Upper lobe of left lung (tissue), 6 donors: ENCODE data around the gene ACSM2A. TPM values are rescaled to one million over a fixed set of nuclear protein-coding genes. Genes with fewer than 3 reads are reported as not detected.
"Not testable (repeated sequence)": the region's sequence is repeated elsewhere in the genome, so short reads cannot be mapped to it uniquely, and the experiment has no call there.

Experiments used
- ATAC-seq, 2 donors: fragments of 200-7000 bp; cut with Tn5 transposase; one replicate each; pipeline ENCODE4 v1.9.1; 2022; ENCODE audit warnings: mild to moderate bottlenecking in 2 of 2, moderate library complexity in 2 of 2; ENCODE audit not compliant: low FRiP score in 2 of 2
- DNase-seq, 2 donors: peaks; one replicate each; pipeline ENCODE4 v3.0.0-alpha.2; 2019 to 2020
- H3K27ac ChIP-seq, 4 donors: fragments of 200-600 bp; sonication (generic); one replicate each; pipeline ENCODE4 v1.5.1; 2016 to 2019
- H3K27me3 ChIP-seq, 4 donors: fragments of 200-600 bp; sonication (generic); one replicate each; pipeline ENCODE4 v1.5.1; 2017 to 2019
- H3K36me3 ChIP-seq, 4 donors: fragments of 200-600 bp; sonication (generic); one replicate each; pipeline ENCODE4 v1.5.1; 2016 to 2019
- H3K4me1 ChIP-seq, 4 donors: fragments of 200-600 bp; sonication (generic); one replicate each; pipeline ENCODE4 v1.5.1; 2018 to 2019
- H3K4me3 ChIP-seq, 4 donors: fragments of 200-600 bp; sonication (generic); one replicate each; pipeline ENCODE4 v1.5.1; 2017 to 2019; ENCODE audit warnings: mild to moderate bottlenecking in 2 of 4, moderate library complexity in 1 of 4
- H3K9me3 ChIP-seq, 4 donors: fragments of 200-600 bp; sonication (generic); one replicate each; pipeline ENCODE4 v1.5.1; 2018 to 2019
- EP300 ChIP-seq, 4 donors: sonication (generic); formaldehyde crosslinking; IDR thresholded peaks; one replicate each; pipeline ENCODE4 v1.5.1; 2017; ENCODE audit warnings: antibody characterized with exemption in 4 of 4, control low read depth in 2 of 4
- POLR2A ChIP-seq, 4 donors: fragments of 450-650 bp; IDR thresholded peaks; one replicate each; pipeline ENCODE4 v1.5.1; 2016 to 2017; ENCODE audit warnings: antibody characterized with exemption in 4 of 4, mild to moderate bottlenecking in 2 of 4
- POLR2AphosphoS5 ChIP-seq, 2 donors: sonication (generic); formaldehyde crosslinking; IDR thresholded peaks; one replicate each; pipeline ENCODE4 v1.5.1; 2017; ENCODE audit warnings: antibody characterized with exemption in 2 of 2
- WGBS, 2 donors: methylation state at CpG; one replicate each; pipeline ENCODE4 v1.1.5; 2017 to 2018; 5-methylcytosine and 5-hydroxymethylcytosine counted together
- total RNA-seq, 6 donors: library from RNA; depleted of rRNA in 4 of 6; stranded (reverse); fragments of >200 nt in 4 of 6; gene quantifications; one replicate each; pipeline versions ENCODE4 v1.1.0 to v1.2.1, GENCODE V29; 2016 to 2021
- TF ChIP-seq, protein P1 (sequence below), 6 experiments: fragments of 450-650 bp in 4 of 6; fragments of 200-600 bp in 2 of 6; sonication (generic) in 2 of 6; IDR thresholded peaks; one replicate each; pipeline ENCODE4 v1.5.1; 2016 to 2019; ENCODE audit warnings: antibody characterized with exemption in 6 of 6
- donor health status: DM: no; HTN: no; CAD: no; lungs with moderate emphysema.
- donor health status: DM: no; HTN: yes; CAD: no; lungs with severe emphysema.

ACSM2A gene
- total RNA-seq, 6 donors from 2014 or later, result 0.34 TPM; not detected in 5

DNA sequence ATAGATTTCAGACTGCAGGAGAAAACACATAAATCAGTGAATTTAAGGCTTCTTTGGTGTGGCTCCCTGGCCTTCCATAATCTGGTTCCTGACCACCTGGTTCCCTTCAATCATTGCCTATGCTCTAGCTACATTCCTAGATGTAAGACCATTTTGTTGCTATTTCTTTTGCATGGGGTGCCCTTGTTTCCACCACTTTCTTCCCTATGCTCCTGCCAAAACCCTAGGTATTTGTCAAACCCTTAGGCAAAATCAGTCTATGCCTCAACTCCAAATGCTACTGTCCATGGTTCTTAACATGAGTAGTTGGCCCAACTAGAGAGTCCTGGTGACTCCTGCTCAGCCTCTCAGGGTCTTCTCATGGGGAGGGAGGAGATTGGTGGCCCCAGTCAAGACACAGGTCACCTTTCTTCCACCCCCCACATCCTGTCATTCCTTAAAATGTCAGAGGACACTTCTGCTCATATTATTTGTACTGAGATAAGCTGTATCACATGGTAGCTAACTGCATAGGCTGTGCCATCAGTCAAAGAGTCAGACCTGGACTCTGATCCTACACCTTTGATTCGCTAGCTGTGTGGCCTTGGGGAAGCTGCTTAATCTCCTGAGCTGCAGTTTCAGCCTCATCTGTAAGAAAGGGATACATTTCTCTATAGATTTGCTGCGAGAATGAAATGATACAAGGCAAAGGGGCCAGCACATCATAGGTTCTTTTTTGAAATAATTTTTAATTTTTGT lies 27.0 kb upstream of the ACSM2A start:
- Histone ChIP-seq H3K27me3 (no peaks in the 10 kb centered on the region), H3K9me3 (no peaks in the 10 kb centered on the region), H3K27ac (no peak overlapping the region), H3K4me3 (no peak overlapping the region), H3K4me1 (no peaks in the 10 kb centered on the region), H3K36me3 (no peaks in the 10 kb centered on the region)
- DNase-seq (no peak), ATAC-seq (no peak)
- 69 to 78% methylated on average over 2 of the region's 2 CpGs for WGBS, 2 donors
- TF ChIP-seq POLR2A (IDR thresholded peaks at IDR 0.05), result no peak
- no peak for TF ChIP-seq POLR2AphosphoS5 (IDR thresholded peaks at IDR 0.05)
- TF ChIP-seq, protein P1, sequence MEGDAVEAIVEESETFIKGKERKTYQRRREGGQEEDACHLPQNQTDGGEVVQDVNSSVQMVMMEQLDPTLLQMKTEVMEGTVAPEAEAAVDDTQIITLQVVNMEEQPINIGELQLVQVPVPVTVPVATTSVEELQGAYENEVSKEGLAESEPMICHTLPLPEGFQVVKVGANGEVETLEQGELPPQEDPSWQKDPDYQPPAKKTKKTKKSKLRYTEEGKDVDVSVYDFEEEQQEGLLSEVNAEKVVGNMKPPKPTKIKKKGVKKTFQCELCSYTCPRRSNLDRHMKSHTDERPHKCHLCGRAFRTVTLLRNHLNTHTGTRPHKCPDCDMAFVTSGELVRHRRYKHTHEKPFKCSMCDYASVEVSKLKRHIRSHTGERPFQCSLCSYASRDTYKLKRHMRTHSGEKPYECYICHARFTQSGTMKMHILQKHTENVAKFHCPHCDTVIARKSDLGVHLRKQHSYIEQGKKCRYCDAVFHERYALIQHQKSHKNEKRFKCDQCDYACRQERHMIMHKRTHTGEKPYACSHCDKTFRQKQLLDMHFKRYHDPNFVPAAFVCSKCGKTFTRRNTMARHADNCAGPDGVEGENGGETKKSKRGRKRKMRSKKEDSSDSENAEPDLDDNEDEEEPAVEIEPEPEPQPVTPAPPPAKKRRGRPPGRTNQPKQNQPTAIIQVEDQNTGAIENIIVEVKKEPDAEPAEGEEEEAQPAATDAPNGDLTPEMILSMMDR (IDR thresholded peaks at IDR 0.05), result no peak
- TF ChIP-seq EP300 (IDR thresholded peaks at IDR 0.05), result no peak

GRCh38 chr16:20427401-20427797 lies 23.9 kb upstream of the ACSM2A start:
- ATAC-seq, DNase-seq, H3K27me3 ChIP-seq, H3K36me3 ChIP-seq, H3K27ac ChIP-seq, H3K4me1 ChIP-seq, H3K9me3 ChIP-seq, H3K4me3 ChIP-seq: not testable (repeated sequence)
- 31 to 56% methylated on average over 2 of the region's 2 CpGs for WGBS, 2 donors

- not testable (repeated sequence) for H3K9me3 ChIP-seq, H3K27ac ChIP-seq, H3K4me1 ChIP-seq, ATAC-seq, H3K36me3 ChIP-seq, DNase-seq, H3K4me3 ChIP-seq, H3K27me3 ChIP-seq
- 72 to 93% methylated on average over 5 to 7 of the region's 7 CpGs for WGBS, 2 donors
Observed at GRCh38 chr16:20429499-20429898, 21.8 kb upstream of the ACSM2A start.

DNA sequence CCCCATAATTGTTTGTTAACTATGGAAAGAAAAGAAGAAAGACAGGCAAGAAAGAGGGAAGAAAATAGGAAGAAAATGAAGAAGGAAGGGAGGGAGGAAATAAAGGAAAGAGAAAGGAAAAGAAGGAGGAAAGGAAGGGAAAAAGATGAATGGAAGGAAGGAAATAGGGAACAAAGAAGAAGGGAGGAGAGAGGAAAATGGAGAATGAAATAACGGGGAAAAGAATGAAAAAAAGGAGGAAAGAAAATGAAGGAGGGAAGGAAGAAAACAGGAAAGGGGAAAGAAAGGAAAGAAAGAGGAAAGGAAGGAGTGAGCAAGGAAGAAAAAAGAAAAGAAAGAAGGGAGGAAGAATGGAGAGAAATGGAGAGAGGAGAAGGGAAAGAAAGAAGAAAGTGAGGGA lies 20.8 kb upstream of the ACSM2A start:
- H3K4me1 ChIP-seq, H3K9me3 ChIP-seq, DNase-seq, H3K4me3 ChIP-seq, H3K36me3 ChIP-seq, H3K27ac ChIP-seq, H3K27me3 ChIP-seq, ATAC-seq: not testable (repeated sequence)
- 74 to 88% methylated on average over 1 of the region's 1 CpG for WGBS, 2 donors

DNA sequence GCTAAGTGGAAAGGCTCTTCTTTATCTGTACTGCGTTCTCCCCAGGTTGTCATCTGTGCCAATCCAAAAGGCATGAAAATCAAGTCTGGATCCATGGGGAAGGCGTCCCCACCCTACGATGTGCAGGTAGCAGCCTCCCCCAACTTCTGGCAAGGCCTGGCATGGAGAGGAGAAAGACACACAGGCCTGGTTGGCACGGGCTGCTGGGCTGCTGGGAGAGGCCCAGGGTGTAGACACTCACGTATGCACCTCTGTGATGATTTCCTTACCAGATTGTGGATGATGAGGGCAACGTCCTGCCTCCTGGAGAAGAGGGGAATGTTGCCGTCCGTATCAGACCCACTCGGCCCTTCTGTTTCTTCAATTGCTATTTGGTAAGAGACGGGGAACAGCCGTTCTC lies 20.4 kb upstream of the ACSM2A start:
- ATAC-seq (no peak), DNase-seq (no peak)
- Histone ChIP-seq H3K27ac (no peak overlapping the region), H3K9me3 (no peaks in the 10 kb centered on the region), H3K36me3 (no peaks in the 10 kb centered on the region), H3K4me1 (no peaks in the 10 kb centered on the region), H3K27me3 (no peaks in the 10 kb centered on the region), H3K4me3 (no peak overlapping the region)
- no peak for TF ChIP-seq EP300 (IDR thresholded peaks at IDR 0.05)
- TF ChIP-seq POLR2A (IDR thresholded peaks at IDR 0.05), result no peak
- TF ChIP-seq, protein P1 (IDR thresholded peaks at IDR 0.05), result no peak
- no peak for TF ChIP-seq POLR2AphosphoS5 (IDR thresholded peaks at IDR 0.05)
- WGBS, 2 donors, result 78 to 83% methylated on average over 10 to 11 of the region's 11 CpGs

DNA sequence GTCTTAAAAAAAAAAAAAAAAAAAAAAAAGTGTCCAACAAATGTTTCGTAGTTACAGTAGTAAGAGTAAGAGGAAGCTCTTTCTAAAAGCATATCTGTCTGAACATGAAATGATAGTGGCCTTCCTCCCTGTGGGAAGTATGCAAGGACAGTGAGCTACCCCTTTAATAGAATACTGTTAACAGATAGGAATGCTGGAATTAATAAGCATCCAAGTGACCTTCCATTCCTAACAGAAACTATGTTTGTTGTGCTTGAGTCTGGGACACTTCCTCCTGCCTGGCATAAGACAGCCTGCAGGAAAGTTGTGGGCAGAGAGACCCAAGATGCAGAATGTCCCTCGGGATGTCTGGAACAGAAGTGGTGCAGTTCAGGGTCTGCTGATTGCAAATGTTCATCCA lies 12.4 kb upstream of the ACSM2A start:
- H3K4me3 ChIP-seq, DNase-seq, H3K9me3 ChIP-seq, H3K4me1 ChIP-seq, H3K36me3 ChIP-seq, H3K27ac ChIP-seq, ATAC-seq, H3K27me3 ChIP-seq: not testable (repeated sequence)
- 0% methylated on average over 1 of the region's 2 CpGs; no CpG with 5 or more reads in 1 of the 2 donors for WGBS, 2 donors

- peak overlapping the region in 1 of 4 donors; percentile 35 for H3K27ac ChIP-seq
- peak; percentile 46 to 66 for ATAC-seq
- WGBS, 2 donors, result 60 to 76% methylated on average over 3 of the region's 3 CpGs
- not testable (repeated sequence) for H3K27me3 ChIP-seq, H3K4me1 ChIP-seq, H3K9me3 ChIP-seq, DNase-seq, H3K36me3 ChIP-seq, H3K4me3 ChIP-seq
- peak in 1 of 4 donors; percentile 62 for TF ChIP-seq EP300 (IDR thresholded peaks at IDR 0.05)
Observed at GRCh38 chr16:20439820-20440231, 11.5 kb upstream of the ACSM2A start.

DNA sequence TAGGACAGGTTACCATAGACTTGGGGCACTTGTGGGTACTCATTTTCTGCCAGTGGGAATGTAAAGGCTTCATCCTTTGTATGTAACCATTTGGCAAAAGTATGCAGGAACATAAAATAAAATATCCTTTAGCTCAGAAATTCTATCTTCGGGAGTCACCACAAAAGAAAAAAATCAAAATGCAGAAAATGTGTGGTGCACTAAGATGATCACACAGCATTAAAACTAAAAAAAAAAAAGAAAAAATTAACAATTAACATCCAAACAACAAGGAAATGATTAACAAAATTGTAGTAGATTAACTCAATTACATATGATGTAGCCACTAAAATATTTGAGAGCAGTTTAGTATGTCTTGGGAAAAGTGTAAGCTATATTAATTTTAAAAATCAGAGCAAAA lies 10.6 kb upstream of the ACSM2A start:
- not testable (repeated sequence) for H3K27ac ChIP-seq, DNase-seq, ATAC-seq, H3K9me3 ChIP-seq, H3K4me3 ChIP-seq, H3K36me3 ChIP-seq, H3K27me3 ChIP-seq, H3K4me1 ChIP-seq
- WGBS, 2 donors, result 83 to 84% methylated on average over 1 of the region's 1 CpG
